WTC11 (cell line): Measurements from ENCODE around the gene SLC38A11. TPM values are rescaled to one million over a fixed set of nuclear protein-coding genes. Genes with fewer than 3 reads are reported as not detected.

Experiments
- ATAC-seq: fragments of 200-7000 bp; cut with Tn5 transposase; 2 replicates; pipeline ENCODE4 v1.10.0; 2021; ENCODE audit warnings: mild to moderate bottlenecking, moderate library complexity
- CTCF ChIA-PET: fragments of 300-600 bp; sonication (Branson Sonifier 250); formaldehyde crosslinking; loops from one replicate; lab custom pipeline; 2021; ENCODE audit warnings: antibody characterized with exemption; lab: Charles Lee
- POLR2A ChIA-PET: fragments of 350-600 bp; sonication (Branson Sonifier 250); formaldehyde crosslinking; loops from one replicate; lab custom pipeline; 2021; ENCODE audit warnings: antibody characterized with exemption; lab: Charles Lee
- DNase-seq: peaks from one replicate; pipeline ENCODE4 v3.0.0; 2021; ENCODE audit warnings: low spot score
- H3K27ac Mint-ChIP-seq: 2 replicates; pipeline ENCODE4 v1.8.0; 2021; ENCODE audit warnings: mixed read lengths
- H3K27me3 Mint-ChIP-seq: 2 replicates; pipeline ENCODE4 v1.8.0; 2021; ENCODE audit warnings: low read depth, mild to moderate bottlenecking, moderate library complexity, mixed read lengths
- H3K36me3 Mint-ChIP-seq: 2 replicates; pipeline ENCODE4 v1.8.0; 2021; ENCODE audit warnings: mixed read lengths
- H3K4me1 Mint-ChIP-seq: 2 replicates; pipeline ENCODE4 v1.8.0; 2022; ENCODE audit warnings: mixed read lengths
- H3K4me3 Mint-ChIP-seq: 2 replicates; pipeline ENCODE4 v1.8.0; 2021; ENCODE audit warnings: mild to moderate bottlenecking, moderate library complexity, mixed read lengths
- H3K9me3 Mint-ChIP-seq: 2 replicates; pipeline ENCODE4 v1.8.0; 2021; ENCODE audit warnings: mixed read lengths
- CBFB ChIP-seq: sonication (generic); formaldehyde crosslinking; IDR thresholded peaks from 2 replicates; pipeline ENCODE4 v1.8.1; 2022; ENCODE audit warnings: mild to moderate bottlenecking, low read depth, missing genetic modification reagents
- E2F5 ChIP-seq: sonication (generic); formaldehyde crosslinking; IDR thresholded peaks from 2 replicates; pipeline ENCODE4 v1.8.1; 2022; ENCODE audit warnings: mild to moderate bottlenecking, moderate library complexity, missing genetic modification reagents
- ESRRA ChIP-seq: sonication (generic); formaldehyde crosslinking; IDR thresholded peaks from 2 replicates; pipeline ENCODE4 v1.8.1; 2022; ENCODE audit warnings: mild to moderate bottlenecking, missing genetic modification reagents, borderline replicate concordance
- GABPB1 ChIP-seq: sonication (generic); formaldehyde crosslinking; IDR thresholded peaks from 2 replicates; pipeline ENCODE4 v1.8.1; 2023; ENCODE audit warnings: mild to moderate bottlenecking, missing genetic modification reagents
- GTF2I ChIP-seq: fragments of 250-450 bp; sonication (Bioruptor Pico); conservative IDR thresholded peaks from 2 replicates; pipeline ENCODE4 v1.4.0; 2021; ENCODE audit warnings: mild to moderate bottlenecking
- MAX ChIP-seq: sonication (generic); formaldehyde crosslinking; IDR thresholded peaks from 2 replicates; pipeline ENCODE4 v1.8.0; 2022; ENCODE audit warnings: mild to moderate bottlenecking, missing genetic modification reagents
- MXD4 ChIP-seq: fragments of 250-450 bp; sonication (Bioruptor Pico); IDR thresholded peaks from 2 replicates; pipeline ENCODE4 v1.8.0; 2021; ENCODE audit warnings: mild to moderate bottlenecking, moderate library complexity, borderline replicate concordance
- NR1H2 ChIP-seq: sonication (generic); formaldehyde crosslinking; IDR thresholded peaks from 2 replicates; pipeline ENCODE4 v1.9.0; 2021; ENCODE audit warnings: mild to moderate bottlenecking, moderate library complexity, missing genetic modification reagents
- SMAD3 ChIP-seq: sonication (generic); formaldehyde crosslinking; IDR thresholded peaks from 2 replicates; pipeline ENCODE4 v1.8.0; 2022; ENCODE audit warnings: missing genetic modification reagents, mild to moderate bottlenecking, borderline replicate concordance
- SP1 ChIP-seq: sonication (generic); formaldehyde crosslinking; conservative IDR thresholded peaks from 2 replicates; pipeline ENCODE4 v1.8.1; 2022; ENCODE audit warnings: missing genetic modification reagents
- ZMAT4 ChIP-seq: fragments of 250-450 bp; sonication (Bioruptor Pico); IDR thresholded peaks from 2 replicates; pipeline ENCODE4 v1.9.0; 2021; ENCODE audit warnings: mild to moderate bottlenecking
- ZNF281 ChIP-seq: sonication (generic); formaldehyde crosslinking; IDR thresholded peaks from 2 replicates; pipeline ENCODE4 v1.8.0; 2023; ENCODE audit warnings: mild to moderate bottlenecking, missing genetic modification reagents
- ZNF423 ChIP-seq: fragments of 250-450 bp; sonication (Bioruptor Pico); IDR thresholded peaks from 2 replicates; pipeline ENCODE4 v2.1.2; 2022; ENCODE audit warnings: mild to moderate bottlenecking, moderate library complexity
- total RNA-seq: library from RNA; stranded (reverse); gene quantifications from 3 replicates; pipeline ENCODE4 v1.2.3, GENCODE V29; 2021
- TF ChIP-seq, protein P1 (sequence below): sonication (generic); formaldehyde crosslinking; IDR thresholded peaks from 2 replicates; pipeline ENCODE4 v1.8.0; 2022; ENCODE audit warnings: missing genetic modification reagents
- TF ChIP-seq, protein P2 (sequence below): fragments of 250-450 bp; sonication (Bioruptor Pico); IDR thresholded peaks from 2 replicates; pipeline ENCODE4 v1.9.0; 2021; ENCODE audit warnings: mild to moderate bottlenecking, borderline replicate concordance
- TF ChIP-seq, protein P3 (sequence below): sonication (generic); formaldehyde crosslinking; IDR thresholded peaks from 2 replicates; pipeline ENCODE4 v1.8.1; 2022; ENCODE audit warnings: low read depth, mild to moderate bottlenecking, moderate library complexity, missing genetic modification reagents, borderline replicate concordance

The SLC38A11 gene
- total RNA-seq, 1 experiment from 2014 or later: not detected

DNA sequence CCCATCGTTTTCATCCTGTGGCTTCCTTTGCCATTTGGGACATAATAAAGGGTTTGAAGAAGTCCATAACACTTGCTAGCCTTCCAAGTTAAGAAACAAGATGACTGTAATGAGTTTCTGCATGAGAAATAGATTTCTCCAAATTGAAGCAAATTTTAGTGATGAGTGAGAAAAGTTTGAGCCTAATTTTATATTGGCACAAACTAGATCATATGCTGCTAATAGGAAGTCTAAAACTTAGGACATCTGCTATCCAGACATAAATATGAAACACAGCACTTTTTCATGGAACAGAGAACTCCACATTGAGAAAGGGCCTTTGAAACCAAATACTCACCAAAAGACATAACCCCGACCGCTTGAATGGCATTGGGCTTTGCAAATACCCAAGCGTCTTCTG lies 39.8 kb downstream of the SLC38A11 start:
- no peak for DNase-seq
- H3K9me3 Mint-ChIP-seq: no peaks in the 10 kb centered on the region
- ATAC-seq: no peak
- CTCF ChIA-PET: interaction anchor here (1.0 to 1.2 kb wide), 2 partner anchors 74 kb away, joined by 3 to 4 read pairs; partner anchors contain the start of gene COBLL1
- H3K27me3 Mint-ChIP-seq: no peaks in the 10 kb centered on the region
- H3K4me1 Mint-ChIP-seq: peaks cover 38% of the 10 kb centered on the region
- no peak overlapping the region for H3K27ac Mint-ChIP-seq
- H3K36me3 Mint-ChIP-seq: no peaks in the 10 kb centered on the region
- POLR2A ChIA-PET: no interaction called here
- TF ChIP-seq SMAD3 (CRISPR knock-in tag): no peak
- TF ChIP-seq, protein P1, sequence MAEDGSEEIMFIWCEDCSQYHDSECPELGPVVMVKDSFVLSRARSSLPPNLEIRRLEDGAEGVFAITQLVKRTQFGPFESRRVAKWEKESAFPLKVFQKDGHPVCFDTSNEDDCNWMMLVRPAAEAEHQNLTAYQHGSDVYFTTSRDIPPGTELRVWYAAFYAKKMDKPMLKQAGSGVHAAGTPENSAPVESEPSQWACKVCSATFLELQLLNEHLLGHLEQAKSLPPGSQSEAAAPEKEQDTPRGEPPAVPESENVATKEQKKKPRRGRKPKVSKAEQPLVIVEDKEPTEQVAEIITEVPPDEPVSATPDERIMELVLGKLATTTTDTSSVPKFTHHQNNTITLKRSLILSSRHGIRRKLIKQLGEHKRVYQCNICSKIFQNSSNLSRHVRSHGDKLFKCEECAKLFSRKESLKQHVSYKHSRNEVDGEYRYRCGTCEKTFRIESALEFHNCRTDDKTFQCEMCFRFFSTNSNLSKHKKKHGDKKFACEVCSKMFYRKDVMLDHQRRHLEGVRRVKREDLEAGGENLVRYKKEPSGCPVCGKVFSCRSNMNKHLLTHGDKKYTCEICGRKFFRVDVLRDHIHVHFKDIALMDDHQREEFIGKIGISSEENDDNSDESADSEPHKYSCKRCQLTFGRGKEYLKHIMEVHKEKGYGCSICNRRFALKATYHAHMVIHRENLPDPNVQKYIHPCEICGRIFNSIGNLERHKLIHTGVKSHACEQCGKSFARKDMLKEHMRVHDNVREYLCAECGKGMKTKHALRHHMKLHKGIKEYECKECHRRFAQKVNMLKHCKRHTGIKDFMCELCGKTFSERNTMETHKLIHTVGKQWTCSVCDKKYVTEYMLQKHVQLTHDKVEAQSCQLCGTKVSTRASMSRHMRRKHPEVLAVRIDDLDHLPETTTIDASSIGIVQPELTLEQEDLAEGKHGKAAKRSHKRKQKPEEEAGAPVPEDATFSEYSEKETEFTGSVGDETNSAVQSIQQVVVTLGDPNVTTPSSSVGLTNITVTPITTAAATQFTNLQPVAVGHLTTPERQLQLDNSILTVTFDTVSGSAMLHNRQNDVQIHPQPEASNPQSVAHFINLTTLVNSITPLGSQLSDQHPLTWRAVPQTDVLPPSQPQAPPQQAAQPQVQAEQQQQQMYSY (CRISPR knock-in tag): no peak
- TF ChIP-seq ZMAT4: no peak
- TF ChIP-seq, protein P2, sequence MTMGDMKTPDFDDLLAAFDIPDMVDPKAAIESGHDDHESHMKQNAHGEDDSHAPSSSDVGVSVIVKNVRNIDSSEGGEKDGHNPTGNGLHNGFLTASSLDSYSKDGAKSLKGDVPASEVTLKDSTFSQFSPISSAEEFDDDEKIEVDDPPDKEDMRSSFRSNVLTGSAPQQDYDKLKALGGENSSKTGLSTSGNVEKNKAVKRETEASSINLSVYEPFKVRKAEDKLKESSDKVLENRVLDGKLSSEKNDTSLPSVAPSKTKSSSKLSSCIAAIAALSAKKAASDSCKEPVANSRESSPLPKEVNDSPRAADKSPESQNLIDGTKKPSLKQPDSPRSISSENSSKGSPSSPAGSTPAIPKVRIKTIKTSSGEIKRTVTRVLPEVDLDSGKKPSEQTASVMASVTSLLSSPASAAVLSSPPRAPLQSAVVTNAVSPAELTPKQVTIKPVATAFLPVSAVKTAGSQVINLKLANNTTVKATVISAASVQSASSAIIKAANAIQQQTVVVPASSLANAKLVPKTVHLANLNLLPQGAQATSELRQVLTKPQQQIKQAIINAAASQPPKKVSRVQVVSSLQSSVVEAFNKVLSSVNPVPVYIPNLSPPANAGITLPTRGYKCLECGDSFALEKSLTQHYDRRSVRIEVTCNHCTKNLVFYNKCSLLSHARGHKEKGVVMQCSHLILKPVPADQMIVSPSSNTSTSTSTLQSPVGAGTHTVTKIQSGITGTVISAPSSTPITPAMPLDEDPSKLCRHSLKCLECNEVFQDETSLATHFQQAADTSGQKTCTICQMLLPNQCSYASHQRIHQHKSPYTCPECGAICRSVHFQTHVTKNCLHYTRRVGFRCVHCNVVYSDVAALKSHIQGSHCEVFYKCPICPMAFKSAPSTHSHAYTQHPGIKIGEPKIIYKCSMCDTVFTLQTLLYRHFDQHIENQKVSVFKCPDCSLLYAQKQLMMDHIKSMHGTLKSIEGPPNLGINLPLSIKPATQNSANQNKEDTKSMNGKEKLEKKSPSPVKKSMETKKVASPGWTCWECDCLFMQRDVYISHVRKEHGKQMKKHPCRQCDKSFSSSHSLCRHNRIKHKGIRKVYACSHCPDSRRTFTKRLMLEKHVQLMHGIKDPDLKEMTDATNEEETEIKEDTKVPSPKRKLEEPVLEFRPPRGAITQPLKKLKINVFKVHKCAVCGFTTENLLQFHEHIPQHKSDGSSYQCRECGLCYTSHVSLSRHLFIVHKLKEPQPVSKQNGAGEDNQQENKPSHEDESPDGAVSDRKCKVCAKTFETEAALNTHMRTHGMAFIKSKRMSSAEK: no peak
- TF ChIP-seq MXD4 (CRISPR knock-in tag): no peak
- TF ChIP-seq, protein P3, sequence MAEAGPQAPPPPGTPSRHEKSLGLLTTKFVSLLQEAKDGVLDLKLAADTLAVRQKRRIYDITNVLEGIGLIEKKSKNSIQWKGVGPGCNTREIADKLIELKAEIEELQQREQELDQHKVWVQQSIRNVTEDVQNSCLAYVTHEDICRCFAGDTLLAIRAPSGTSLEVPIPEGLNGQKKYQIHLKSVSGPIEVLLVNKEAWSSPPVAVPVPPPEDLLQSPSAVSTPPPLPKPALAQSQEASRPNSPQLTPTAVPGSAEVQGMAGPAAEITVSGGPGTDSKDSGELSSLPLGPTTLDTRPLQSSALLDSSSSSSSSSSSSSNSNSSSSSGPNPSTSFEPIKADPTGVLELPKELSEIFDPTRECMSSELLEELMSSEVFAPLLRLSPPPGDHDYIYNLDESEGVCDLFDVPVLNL: no peak
- TF ChIP-seq CBFB: no peak
- no peak overlapping the region for H3K4me3 Mint-ChIP-seq

GRCh38 chr2:164913640-164914350 lies 41.5 kb downstream of the SLC38A11 start:
- CTCF ChIA-PET: interaction anchor here (0.7 to 1.7 kb wide), 2 partner anchors 10 to 72 kb away, joined by 3 to 11 read pairs; partner anchors contain the start of gene COBLL1
- no peaks in the 10 kb centered on the region for H3K9me3 Mint-ChIP-seq
- POLR2A ChIA-PET: no interaction called here
- H3K4me1 Mint-ChIP-seq: peaks cover 41% of the 10 kb centered on the region
- 0 out of 2 replicates have a peak overlapping the region, but pooled peaks have one; percentile 45 for H3K4me3 Mint-ChIP-seq
- H3K36me3 Mint-ChIP-seq: no peaks in the 10 kb centered on the region
- ATAC-seq: peak; percentile 38
- TF ChIP-seq SP1: no peak
- peak; percentile 47; the same call in 1 of the 2 replicates for TF ChIP-seq GABPB1 (CRISPR knock-in tag)
- TF ChIP-seq, all 79 proteins: peak for 1
- peak overlapping the region; percentile 16; the same call in 1 of the 2 replicates for H3K27ac Mint-ChIP-seq
- no peaks in the 10 kb centered on the region for H3K27me3 Mint-ChIP-seq
- DNase-seq: no peak

GRCh38 chr2:164913011-164913410 lies 42.3 kb downstream of the SLC38A11 start:
- ChIA-PET CTCF (interaction anchor here (1.7 kb wide), 1 partner anchor 10 kb away, joined by 11 read pairs; no protein-coding TSS in a partner anchor), POLR2A (no interaction called here)
- peaks cover 41% of the 10 kb centered on the region for H3K4me1 Mint-ChIP-seq
- DNase-seq (no peak), ATAC-seq (peak; percentile 55)
- no peaks in the 10 kb centered on the region for H3K9me3 Mint-ChIP-seq
- peak overlapping the region; percentile 45 for H3K4me3 Mint-ChIP-seq
- H3K27me3 Mint-ChIP-seq: no peaks in the 10 kb centered on the region
- H3K36me3 Mint-ChIP-seq: no peaks in the 10 kb centered on the region
- peak overlapping the region; percentile 91 for H3K27ac Mint-ChIP-seq
- TF ChIP-seq NR1H2 (CRISPR knock-in tag) (no peak), E2F5 (no peak), SP1 (no peak), MAX (CRISPR knock-in tag) (no peak), GTF2I (CRISPR knock-in tag) (no peak), SMAD3 (CRISPR knock-in tag) (no peak), ESRRA (CRISPR knock-in tag) (no peak), ZNF423 (no peak), ZNF281 (CRISPR knock-in tag) (no peak)
